ENCODE data around the gene SERPINH1.

The SERPINH1 gene

DNA sequence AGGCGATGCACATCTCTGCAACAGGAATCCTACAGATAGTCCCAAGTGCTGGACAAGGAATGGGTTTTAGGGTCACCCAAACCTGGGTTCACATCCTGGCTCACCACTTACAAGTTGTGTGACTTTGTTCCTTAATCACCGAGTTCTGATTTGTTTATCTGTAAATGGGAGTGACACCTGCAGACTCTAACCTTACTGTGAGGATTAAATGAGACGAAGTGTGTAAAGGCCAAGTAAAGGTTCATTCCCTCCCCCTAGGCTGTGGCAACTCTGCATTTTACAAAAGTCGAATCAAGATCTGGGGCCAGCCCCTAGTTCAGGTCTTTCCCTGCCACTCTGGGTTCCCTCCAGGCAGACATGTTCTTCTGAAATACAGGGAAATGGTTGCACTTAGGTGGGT is 34.9 kb downstream of the SERPINH1 start:
- no peak for DNase-seq (ENCODE audit: low read depth, low spot score)

DNA sequence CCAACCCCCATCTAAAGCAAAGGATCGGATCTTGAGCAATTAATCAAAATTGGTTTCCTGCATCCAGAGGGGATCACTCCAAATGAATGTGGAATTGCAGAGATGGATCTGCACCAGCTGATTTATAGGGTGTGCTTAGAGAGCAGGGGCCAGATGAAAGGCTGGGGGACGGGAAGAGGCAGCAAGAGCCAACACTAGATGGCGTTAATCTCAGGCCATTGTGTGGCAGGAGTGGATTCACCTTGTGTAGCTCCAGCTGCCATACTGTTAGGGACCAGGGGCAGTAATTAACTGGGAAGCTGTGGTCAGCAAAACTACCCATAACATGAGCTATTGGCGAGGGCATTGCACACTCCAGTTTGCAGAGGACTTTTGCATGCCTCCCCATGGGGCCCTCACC is 35.6 kb downstream of the SERPINH1 start:
- no peak for DNase-seq (ENCODE audit: low read depth, low spot score)

DNA sequence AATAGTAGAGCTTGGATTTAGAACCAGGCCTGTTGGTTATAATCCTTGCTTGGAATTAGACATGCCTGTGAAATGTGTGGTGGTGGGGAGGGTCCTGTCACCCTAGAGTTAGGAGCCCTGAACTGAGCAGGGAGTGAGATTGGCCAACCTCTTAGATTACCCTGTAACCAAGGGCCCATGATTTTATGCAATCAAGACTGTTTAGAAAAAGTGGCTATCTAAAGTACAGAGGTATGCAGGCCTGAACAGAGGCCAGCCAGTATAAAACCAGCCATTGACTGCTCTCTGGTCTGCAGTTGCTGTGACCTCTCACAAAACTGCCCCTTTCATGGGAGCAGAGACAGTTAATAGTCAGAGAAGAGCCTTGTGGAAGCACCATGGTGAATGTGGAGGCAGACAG is 36.2 kb downstream of the SERPINH1 start:
- DNase-seq (ENCODE audit: low read depth, low spot score) = no peak

DNA sequence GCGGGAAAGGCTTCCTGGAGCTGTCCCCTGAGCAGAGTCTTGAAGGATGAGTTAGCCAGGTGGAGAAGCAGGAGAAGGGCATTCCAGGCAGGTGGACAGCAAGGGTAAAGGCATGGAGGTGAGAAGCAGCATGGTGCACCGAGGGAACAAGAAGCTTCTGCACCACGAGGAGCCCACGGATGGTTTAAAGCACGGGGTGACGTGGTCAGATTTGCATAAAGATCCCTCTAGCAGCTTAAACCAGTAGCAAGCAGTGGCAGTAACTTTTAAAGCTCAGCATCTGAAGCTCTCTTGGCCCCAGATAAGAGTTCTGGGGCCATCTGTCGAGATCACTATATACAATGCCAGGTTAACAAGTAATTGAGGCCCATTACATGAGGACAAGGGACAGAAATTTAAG is 36.8 kb downstream of the SERPINH1 start:
- DNase-seq (ENCODE audit: low read depth, low spot score) = no peak

DNA sequence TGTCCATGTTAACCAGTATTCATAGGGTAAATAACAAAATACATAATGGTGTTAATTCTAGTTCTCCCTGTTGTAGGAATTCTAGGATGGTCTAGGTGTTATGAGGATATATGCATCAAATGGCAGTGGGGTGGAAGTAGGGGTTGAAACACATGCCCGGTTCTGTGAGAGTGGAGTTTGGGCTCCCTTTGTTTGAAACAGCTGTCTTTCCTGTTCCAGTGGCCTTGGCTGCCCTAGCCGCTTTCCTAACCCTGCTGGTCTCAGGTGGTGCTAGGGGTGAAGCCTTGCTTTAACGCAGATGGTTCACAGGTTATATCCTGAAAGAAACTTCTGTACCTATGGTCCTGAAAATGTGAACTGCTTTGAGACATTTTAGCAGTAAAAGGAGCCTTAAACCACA is 38.3 kb downstream of the SERPINH1 start:
- DNase-seq (ENCODE audit: low read depth, low spot score) = no peak

DNA sequence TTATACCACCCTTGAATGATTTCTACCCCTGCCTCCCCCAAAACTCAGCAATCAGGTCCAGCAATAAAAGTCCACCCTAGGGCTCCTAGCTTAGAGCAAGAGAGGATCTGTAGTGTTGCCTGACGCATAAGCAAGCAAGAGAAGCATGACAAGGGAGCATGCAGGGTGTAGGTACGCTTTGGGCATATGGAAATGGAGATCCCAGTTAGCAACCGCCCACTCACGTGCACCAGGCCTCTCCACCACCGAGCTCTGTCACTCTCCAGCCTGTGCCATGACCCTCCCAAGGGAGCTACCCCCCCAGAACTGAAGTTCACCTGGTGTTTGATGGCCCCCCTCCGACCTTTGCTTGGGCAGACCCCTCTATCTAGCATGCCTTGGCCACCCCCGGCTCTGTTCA is 39.4 kb downstream of the SERPINH1 start:
- DNase-seq (ENCODE audit: low read depth, low spot score) = no peak

DNA sequence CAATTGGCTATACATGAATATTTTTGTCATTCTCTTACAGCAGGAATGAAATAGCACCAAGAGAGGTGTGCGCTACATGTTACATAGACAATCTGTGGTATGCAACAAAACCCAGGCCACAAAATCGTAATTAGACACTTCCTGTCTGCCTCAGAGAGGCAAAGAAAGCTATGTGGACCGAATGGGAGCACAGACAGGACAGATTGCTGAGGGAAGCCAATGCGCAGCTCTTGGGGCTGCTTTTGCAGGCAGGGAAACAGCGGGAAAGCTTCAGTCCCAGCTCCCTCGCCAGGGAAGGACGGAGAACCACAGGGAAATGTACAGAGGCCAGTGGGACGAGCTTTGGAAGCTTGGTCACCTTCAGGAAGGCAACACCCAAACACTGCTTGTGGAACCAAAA is 40.9 kb downstream of the SERPINH1 start:
- no peak for DNase-seq (ENCODE audit: low read depth, low spot score)

DNA sequence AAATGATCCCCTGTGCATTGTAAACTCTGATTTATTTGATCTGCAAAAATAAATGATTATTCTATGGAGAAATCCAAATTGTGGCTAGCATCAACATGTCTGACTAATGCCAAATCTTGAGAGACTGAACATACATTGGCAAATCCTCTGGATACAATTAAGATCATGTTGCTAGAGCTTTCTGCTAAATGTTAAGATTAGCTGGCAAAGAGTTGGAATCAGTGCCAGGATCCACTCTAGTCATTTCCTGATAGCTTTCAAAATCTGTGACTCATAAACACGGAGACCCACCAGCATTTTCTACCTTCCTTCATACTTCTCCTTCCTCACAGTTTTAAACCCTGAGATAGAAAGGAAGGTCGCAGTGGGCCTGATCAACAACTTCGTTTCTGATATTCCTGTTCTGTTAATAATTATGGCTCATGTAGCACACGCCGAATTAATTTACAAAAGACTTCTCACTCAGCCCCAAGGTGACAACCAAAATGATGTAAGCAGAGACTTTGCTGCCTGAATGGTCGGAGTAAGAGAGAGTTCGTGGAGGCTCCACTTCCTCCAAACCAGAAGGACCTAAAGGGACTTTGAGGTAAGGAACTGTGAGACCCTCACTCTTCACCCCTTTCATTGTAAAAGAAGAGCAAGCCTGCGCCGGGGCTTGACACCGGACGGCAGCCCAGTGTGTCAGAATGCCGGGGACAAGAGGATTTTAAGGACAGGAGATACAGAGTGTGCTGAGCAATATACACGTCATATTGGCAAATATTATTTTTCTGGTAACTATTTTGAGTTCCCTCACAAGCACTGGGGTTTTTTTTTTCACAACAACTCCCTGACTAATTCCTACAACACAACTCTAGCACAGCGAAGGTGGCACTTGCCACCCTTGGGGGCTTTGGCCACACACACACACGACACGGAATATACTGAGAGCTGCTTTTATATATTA is 42.0 kb downstream of the SERPINH1 start:
- DNase-seq (ENCODE audit: low read depth, low spot score) = no peak

DNA sequence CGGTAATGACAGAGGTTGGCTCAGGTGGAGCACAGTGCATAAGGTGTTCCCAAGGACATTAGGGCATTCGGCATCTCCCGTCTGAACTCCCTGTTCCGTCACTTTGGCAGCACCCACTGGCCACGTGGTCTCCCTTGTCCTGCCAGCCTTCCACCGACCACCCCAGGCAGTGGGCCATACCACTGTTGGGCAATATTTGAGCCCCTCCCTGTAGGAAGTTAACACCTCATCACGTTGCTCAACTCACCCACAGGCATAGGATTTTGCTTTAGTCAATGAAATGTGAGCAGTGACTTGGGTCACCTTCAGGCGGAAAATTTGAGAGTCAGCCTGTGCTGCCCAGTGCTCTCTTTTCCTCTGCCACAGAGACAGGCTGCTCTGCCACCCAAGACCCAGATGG is 44.0 kb downstream of the SERPINH1 start:
- DNase-seq (ENCODE audit: low read depth, low spot score) = no peak

DNA sequence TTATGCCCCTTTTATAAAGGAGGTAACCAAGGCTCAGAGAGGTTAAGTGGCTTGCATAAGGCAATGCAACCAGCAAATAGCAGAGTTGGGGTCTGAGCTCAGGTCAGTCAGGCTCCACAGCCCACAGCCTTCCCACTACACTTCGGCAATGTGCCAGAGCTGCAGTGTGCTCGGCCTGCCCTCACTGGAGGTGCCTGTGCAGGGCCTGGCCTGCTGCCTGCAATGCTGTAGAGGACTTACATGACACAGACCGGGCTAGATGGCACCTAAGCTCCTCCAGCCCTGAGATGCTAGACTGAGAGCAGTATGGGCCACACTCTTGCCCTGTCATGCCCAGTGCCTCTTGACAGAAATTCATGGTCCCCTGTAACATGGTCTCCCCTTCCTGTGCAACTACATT is 49.8 kb downstream of the SERPINH1 start:
- DNase-seq (ENCODE audit: low read depth, low spot score) = no peak

DNA sequence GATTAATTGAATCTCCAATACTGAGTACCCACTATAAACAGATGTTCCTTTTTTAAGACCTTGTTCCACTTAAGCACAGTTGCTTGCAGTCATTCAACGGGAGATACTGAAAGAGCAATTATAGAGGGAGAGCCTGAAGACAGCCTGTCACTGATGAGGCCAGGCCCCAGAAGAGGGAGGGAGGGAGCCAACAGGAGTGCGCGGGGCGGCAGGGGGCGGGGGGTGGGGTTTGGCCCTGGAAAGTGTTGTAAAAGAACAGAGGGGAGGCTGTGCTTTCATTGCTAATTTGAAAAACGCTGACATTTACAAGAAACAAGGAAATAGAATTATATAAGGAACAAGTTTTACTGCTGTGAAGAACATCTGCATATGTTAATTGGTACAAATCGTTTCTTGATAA is 53.7 kb downstream of the SERPINH1 start:
- no peak for DNase-seq (ENCODE audit: low read depth, low spot score)

DNA sequence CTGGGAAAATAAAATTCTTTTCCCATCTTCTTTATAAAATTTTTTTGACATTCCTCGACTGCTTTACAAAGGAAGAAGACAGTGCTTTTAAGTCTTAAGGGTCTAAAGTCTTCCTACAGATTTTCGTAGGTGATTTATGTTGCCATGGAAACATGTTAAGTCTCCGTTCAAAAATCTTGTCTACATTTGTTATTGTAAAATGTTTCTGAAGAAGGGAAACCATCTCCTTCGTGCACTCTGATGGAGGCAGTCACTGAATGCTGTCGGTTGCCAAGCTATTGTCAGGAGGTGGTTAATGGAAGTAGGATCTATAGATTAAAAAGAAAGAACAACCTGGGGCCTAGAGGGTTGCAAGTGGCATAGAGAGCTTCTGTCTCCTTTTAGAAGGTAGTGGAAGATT is 54.2 kb downstream of the SERPINH1 start:
- DNase-seq (ENCODE audit: low read depth, low spot score) = no peak

Measured in activated CD4-positive, CD25-positive, alpha-beta regulatory T cell treated with anti-CD3 and anti-CD28 coated beads, Interleukin-2, amount 50 U/mL, for 16 hours (primary cell).